Adrenal gland (tissue), 5 donors: Measurements from ENCODE around the gene DZIP1L.

Source experiments
- CTCF ChIP-seq, 6 experiments: fragments of 450-650 bp in 4 of 6; fragments of 200-600 bp in 2 of 6; sonication (generic) in 1 of 6; IDR thresholded peaks; 1 replicate in 5 of 6; 2 replicates in 1 of 6; pipeline versions ENCODE4 v1.5.1 to v1.8.0; 2016 to 2021; ENCODE audit warnings: antibody characterized with exemption in 6 of 6, mild to moderate bottlenecking in 2 of 6, moderate library complexity in 1 of 6
- POLR2A ChIP-seq, 2 donors: fragments of 450-650 bp; IDR thresholded peaks; one replicate each; pipeline ENCODE4 v1.6.1; 2017; ENCODE audit warnings: antibody characterized with exemption in 2 of 2, mild to moderate bottlenecking in 2 of 2, moderate library complexity in 1 of 2
- donor health status: DM: no; HTN: no; CAD: no.

DNA sequence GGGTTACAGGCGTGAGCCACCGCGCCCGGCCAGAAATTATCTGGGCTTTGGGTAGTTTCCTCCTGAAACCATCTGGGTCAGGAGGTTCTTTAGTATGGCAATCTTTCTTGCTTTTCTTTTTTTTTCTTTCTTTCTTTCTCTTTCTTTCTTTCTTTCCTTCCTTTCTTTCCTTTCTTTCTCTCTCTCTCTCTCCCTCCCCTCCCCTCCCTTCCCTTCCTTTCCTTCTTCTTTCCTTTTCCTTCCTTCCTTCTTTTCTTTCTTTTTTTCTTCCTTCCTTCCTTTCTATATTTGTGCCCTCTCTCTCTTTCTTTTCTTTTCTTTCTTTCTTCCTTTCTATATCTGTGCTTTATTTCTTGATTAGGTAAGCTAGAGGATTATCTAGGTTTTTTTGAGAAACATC, 42.3 kb upstream of the DZIP1L start:
- TF ChIP-seq CTCF (IDR thresholded peaks at IDR 0.05) (no peak), POLR2A (IDR thresholded peaks at IDR 0.05) (no peak)
